ENCODE data around the gene OR6S1.

GRCh38 chr14:20602583-20602982 lies 38.9 kb downstream of the OR6S1 start:
- TF ChIP-seq POLR2AphosphoS5 (IDR thresholded peaks at IDR 0.05) = no peak
- TF ChIP-seq EZH2 (IDR thresholded peaks at IDR 0.05; ENCODE audit: borderline replicate concordance, insufficient read depth, low read length, poor library complexity, severe bottlenecking) = no peak
- no peak for TF ChIP-seq SMC3 (conservative IDR thresholded peaks at IDR 0.05; ENCODE audit: poor library complexity)
- TF ChIP-seq CTCF (IDR thresholded peaks at IDR 0.05; ENCODE audit: poor library complexity, severe bottlenecking) = no peak
- TF ChIP-seq, protein P1, sequence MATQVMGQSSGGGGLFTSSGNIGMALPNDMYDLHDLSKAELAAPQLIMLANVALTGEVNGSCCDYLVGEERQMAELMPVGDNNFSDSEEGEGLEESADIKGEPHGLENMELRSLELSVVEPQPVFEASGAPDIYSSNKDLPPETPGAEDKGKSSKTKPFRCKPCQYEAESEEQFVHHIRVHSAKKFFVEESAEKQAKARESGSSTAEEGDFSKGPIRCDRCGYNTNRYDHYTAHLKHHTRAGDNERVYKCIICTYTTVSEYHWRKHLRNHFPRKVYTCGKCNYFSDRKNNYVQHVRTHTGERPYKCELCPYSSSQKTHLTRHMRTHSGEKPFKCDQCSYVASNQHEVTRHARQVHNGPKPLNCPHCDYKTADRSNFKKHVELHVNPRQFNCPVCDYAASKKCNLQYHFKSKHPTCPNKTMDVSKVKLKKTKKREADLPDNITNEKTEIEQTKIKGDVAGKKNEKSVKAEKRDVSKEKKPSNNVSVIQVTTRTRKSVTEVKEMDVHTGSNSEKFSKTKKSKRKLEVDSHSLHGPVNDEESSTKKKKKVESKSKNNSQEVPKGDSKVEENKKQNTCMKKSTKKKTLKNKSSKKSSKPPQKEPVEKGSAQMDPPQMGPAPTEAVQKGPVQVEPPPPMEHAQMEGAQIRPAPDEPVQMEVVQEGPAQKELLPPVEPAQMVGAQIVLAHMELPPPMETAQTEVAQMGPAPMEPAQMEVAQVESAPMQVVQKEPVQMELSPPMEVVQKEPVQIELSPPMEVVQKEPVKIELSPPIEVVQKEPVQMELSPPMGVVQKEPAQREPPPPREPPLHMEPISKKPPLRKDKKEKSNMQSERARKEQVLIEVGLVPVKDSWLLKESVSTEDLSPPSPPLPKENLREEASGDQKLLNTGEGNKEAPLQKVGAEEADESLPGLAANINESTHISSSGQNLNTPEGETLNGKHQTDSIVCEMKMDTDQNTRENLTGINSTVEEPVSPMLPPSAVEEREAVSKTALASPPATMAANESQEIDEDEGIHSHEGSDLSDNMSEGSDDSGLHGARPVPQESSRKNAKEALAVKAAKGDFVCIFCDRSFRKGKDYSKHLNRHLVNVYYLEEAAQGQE (IDR thresholded peaks at IDR 0.05; ENCODE audit: borderline replicate concordance) = no peak
- TF ChIP-seq RAD21 (conservative IDR thresholded peaks at IDR 0.05) = no peak
- no peak for TF ChIP-seq EP300 (conservative IDR thresholded peaks at IDR 0.05; ENCODE audit: poor library complexity, severe bottlenecking)
- TF ChIP-seq TAF1 (IDR thresholded peaks at IDR 0.05; ENCODE audit: low read depth) = no peak

Measured in neural cell (in vitro differentiated cells).